ENCODE data around the gene TOP3B.

TOP3B gene

DNA sequence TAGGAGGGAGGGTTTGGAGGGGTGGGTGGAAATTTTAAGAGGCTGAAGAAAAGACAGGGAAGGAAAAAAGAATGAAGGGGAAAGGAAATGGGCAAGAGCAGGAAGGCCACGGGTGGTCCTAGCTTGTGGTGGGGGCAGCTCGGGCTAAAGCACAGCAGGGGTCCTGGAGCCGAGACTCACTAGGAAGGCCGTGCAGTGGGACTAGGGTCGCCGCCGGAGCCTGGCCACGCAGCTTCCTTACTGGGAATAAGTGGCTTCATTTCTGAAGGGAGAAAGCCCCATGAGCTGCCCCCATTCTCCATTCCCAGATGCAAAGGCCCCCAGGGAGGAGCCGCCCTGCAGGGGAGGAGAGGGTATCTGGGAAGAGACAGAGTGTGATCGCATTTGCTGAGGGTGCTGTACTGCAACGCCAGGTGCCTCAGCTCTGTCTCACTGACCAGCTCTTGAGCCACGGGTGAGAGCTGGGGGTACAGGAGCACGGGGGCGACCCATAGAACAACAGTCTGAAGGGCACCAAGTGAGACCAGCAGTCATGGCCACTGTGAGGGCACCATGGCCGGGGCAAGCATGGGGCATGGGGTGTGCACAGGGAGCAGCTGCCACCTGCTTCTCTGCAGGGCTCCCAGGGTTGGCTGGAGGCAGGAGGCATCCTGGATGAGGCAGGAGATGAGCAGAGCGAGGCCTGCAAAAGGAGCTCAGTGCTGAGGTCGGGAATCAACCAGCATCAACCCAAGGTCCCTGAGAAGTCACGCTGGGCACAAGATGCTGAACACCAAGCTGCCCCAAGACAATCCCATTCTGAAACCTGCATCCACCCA is 11.6 kb downstream of the TOP3B start:
- TF ChIP-seq, protein P1, sequence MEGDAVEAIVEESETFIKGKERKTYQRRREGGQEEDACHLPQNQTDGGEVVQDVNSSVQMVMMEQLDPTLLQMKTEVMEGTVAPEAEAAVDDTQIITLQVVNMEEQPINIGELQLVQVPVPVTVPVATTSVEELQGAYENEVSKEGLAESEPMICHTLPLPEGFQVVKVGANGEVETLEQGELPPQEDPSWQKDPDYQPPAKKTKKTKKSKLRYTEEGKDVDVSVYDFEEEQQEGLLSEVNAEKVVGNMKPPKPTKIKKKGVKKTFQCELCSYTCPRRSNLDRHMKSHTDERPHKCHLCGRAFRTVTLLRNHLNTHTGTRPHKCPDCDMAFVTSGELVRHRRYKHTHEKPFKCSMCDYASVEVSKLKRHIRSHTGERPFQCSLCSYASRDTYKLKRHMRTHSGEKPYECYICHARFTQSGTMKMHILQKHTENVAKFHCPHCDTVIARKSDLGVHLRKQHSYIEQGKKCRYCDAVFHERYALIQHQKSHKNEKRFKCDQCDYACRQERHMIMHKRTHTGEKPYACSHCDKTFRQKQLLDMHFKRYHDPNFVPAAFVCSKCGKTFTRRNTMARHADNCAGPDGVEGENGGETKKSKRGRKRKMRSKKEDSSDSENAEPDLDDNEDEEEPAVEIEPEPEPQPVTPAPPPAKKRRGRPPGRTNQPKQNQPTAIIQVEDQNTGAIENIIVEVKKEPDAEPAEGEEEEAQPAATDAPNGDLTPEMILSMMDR (IDR thresholded peaks at IDR 0.05; ENCODE audit: extremely low read depth, insufficient read depth, missing control alignments) = no peak
- in situ Hi-C loops (cut with MboI; ENCODE audit: low pct_unique_long_range_greater_than_20kb, low sequenced_read_pairs, unreplicated experiment) = loop anchor here (5.0 kb wide), 1 partner anchor 51 kb away; no protein-coding TSS in a partner anchor
- DNase-seq (ENCODE audit: low spot score) = no peak

DNA sequence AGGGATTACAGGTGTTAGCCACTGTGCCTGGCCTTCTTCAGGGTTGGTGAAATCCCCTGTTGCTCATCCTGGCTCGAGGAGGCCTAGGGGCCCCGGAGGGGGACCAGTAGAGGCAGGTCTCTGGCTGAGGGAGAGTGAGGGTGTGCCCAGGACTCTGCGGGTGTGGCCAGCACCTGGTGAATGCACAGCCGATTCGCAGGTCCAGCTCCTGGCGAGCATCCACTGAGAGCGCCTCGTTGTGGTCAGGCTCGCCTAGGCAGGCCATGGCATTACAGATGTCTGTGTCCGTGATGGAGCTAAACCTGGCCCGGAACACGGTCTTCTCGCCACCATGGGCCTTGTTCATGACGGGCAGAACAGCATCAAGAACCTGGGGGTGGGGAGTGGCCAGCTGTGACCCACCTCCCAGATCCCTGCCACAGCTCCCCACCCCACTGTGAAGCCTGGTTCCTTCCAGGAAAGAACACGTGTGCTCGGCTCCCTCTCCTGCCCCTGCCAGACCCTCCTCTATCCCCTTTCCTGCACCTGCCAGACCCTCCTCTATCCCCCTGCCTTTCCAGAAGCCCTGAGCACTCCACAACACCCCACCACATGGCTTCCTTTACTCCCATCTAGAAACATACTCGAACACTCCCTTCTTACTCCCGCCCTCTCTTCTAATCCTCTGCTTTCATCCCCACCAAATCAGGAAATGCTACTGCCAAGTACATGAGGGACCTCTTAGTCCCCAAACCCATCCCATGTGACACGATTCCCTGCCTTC is 12.4 kb downstream of the TOP3B start:
- in situ Hi-C loops (cut with MboI; ENCODE audit: low pct_unique_long_range_greater_than_20kb, low sequenced_read_pairs, unreplicated experiment) = loop anchor here (5.0 kb wide), 1 partner anchor 52 kb away; no protein-coding TSS in a partner anchor
- DNase-seq (ENCODE audit: low spot score) = no peak
- TF ChIP-seq, protein P1 (IDR thresholded peaks at IDR 0.05; ENCODE audit: extremely low read depth, insufficient read depth, missing control alignments) = no peak

DNA sequence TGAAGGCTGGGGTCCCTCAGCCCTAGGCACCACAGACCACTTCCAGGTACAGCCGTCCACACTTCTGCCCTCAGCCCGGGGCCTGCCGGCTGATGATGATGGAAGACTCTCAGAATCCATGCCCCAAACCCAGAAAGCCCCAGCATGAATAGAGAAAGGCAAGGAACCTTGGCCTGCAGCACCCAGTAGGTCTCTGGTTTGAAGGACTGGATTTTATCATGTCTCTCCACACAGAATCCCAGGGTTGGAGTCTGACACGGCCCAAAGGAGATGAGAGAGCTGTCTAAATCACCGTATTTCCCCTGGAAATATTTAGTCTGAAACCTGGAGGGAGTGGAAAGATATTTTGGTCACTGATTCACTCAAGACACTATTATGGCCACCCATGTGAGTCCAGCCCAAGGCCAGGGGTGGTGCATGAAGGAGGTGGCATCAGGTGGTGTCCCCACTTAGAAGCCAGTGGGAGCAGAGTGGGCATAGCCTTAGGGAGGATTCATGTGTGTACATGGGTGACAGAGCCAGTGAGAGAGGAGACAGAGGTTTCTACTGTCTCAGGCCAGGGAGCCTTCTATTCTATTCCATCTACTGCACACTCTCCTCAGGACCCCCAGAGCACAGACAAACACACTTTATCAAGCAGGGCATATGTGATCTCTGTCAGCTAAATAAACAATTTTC is 14.0 kb downstream of the TOP3B start:
- in situ Hi-C loops (cut with MboI; ENCODE audit: low pct_unique_long_range_greater_than_20kb, low sequenced_read_pairs, unreplicated experiment) = loop anchor here (5.0 kb wide), 1 partner anchor 249 kb away; no protein-coding TSS in a partner anchor
- DNase-seq (ENCODE audit: low spot score) = no peak
- TF ChIP-seq, protein P1 (IDR thresholded peaks at IDR 0.05; ENCODE audit: extremely low read depth, insufficient read depth, missing control alignments) = no peak

DNA sequence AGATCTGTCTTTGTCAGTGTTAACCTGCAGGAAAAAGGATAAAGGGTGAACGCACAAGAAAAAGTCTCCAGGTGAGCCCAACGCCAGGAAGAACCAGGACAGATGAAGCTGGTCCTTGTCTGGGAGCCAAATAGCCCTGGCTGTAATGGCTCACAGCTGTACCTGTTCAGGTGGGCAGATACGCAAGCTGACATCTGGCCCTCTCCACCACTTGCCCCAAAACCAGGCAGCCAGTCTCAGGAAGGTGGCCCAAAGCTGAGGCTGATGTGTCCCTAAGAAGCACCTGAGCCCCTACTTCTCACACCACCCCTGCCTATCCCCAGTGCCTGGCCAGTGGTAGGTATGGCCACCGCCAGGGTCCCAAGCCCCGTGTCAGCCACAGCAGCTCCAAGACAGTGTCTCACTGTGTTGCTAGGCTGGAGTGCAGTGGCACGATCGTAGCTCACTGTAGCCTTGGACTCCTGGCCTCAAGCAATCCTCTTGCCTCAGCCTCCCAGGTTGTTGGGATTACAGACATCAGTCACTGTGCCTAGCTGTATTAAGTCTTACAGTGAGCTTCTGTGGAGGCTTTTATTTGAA is 14.8 kb downstream of the TOP3B start:
- TF ChIP-seq, protein P1 (IDR thresholded peaks at IDR 0.05; ENCODE audit: extremely low read depth, insufficient read depth, missing control alignments) = no peak
- no peak for DNase-seq (ENCODE audit: low spot score)
- in situ Hi-C loops (cut with MboI; ENCODE audit: low pct_unique_long_range_greater_than_20kb, low sequenced_read_pairs, unreplicated experiment) = loop anchor here (5.0 kb wide), 1 partner anchor 250 kb away; no protein-coding TSS in a partner anchor

DNA sequence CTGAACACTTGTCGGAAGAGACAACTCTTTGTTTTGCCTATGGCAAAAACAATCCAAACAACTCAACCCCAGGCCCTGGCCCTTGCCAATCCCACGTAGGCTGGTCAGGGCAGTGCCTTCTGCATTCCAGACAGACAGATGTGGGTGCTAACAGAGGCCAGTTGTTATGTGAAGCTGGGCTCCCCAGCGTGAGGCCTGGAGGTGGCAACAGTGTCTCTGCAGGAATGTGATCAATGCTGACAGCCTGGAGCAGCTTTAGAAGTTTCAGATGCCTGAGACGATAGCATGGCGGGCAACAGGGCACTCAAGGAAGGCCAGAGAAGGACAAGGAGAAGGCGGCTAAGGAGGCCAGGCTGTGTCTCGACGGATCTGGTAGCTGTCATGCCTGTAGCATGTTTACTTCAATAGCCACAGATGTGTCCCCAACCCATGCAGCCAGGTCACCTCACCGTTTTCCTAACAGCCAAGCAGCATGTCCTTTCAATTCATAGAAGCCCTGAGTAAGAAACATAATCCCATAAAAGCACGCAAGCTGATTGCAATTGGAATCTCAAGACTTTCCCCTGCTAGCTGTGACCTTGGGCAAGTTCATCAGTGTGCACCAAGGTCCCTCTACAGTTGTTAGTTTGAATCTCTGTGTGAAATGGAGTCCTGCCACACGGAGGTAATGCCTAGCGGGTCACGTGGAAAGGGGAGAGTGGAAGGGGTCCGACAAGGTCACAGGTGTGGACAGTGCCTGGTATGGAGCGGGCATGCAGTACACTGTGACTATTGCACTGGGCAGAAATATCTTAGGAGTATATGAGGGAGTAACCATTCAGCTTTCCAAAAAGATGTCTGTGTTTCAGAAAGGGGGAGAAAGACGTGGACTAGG is 15.7 kb downstream of the TOP3B start:
- no peak for DNase-seq (ENCODE audit: low spot score)
- in situ Hi-C loops (cut with MboI; ENCODE audit: low pct_unique_long_range_greater_than_20kb, low sequenced_read_pairs, unreplicated experiment) = loop anchor here (5.0 kb wide), 1 partner anchor 250 kb away; no protein-coding TSS in a partner anchor
- TF ChIP-seq, protein P1 (IDR thresholded peaks at IDR 0.05; ENCODE audit: extremely low read depth, insufficient read depth, missing control alignments) = no peak

Data from GM13977 (cell line).